B cell (primary cell): ENCODE measurements around the gene LRRC61. TPM values are rescaled to one million over a fixed set of nuclear protein-coding genes. Genes with fewer than 3 reads are reported as not detected.
"Not testable (repeated sequence)": the region's sequence is repeated elsewhere in the genome, so short reads cannot be mapped to it uniquely, and the experiment has no call there.

Experiments used
- ATAC-seq: fragments of 200-7000 bp; cut with Tn5 transposase; one replicate; pipeline ENCODE4 v1.10.0; 2021; ENCODE audit warnings: low read depth, mild to moderate bottlenecking, moderate number of reproducible peaks, moderate library complexity
- CTCF ChIA-PET: fragments of 350-600 bp; sonication (Branson Sonifier 250); formaldehyde crosslinking; loops from one replicate; lab custom pipeline; 2021; ENCODE audit warnings: antibody characterized with exemption, inconsistent platforms; lab: Charles Lee
- POLR2A ChIA-PET: fragments of 350-600 bp; sonication (Branson Sonifier 250); formaldehyde crosslinking; loops from one replicate; lab custom pipeline; 2021; ENCODE audit warnings: antibody characterized with exemption; lab: Charles Lee
- DNase-seq: peaks from one replicate; pipeline ENCODE4 v3.0.0; 2013
- H2AFZ ChIP-seq: 2 replicates; pipeline ENCODE4 v1.6.1; 2012; ENCODE audit warnings: mild to moderate bottlenecking, low read depth, low read length; ENCODE audit not compliant: insufficient read depth, poor library complexity, severe bottlenecking
- H3K27ac ChIP-seq, 2 donors: 1 replicate in 1 of 2; 2 replicates in 1 of 2; pipeline ENCODE4 v1.5.1; 2012 to 2013; ENCODE audit warnings: low read length in 2 of 2, mild to moderate bottlenecking in 2 of 2, moderate library complexity in 1 of 2
- H3K27me3 ChIP-seq, 4 experiments: fragments of 200-600 bp in 1 of 4; sonication (generic) in 1 of 4; replicated peaks in 1 of 4; 1 replicate in 2 of 4; 2 replicates in 2 of 4; pipeline versions ENCODE4 v1.6.1 to v1.7.0; 2013 to 2016; ENCODE audit warnings: low read length in 3 of 4, mild to moderate bottlenecking in 2 of 4, mixed read lengths in 1 of 4, moderate library complexity in 1 of 4; ENCODE audit not compliant: insufficient read depth in 4 of 4, control insufficient read depth in 3 of 4; ENCODE audit errors: control extremely low read depth in 1 of 4
- H3K36me3 ChIP-seq, 2 experiments: replicated peaks in 1 of 2; 1 replicate in 1 of 2; 2 replicates in 1 of 2; pipeline versions ENCODE4 v1.6.1 to v1.7.1; 2013; ENCODE audit warnings: low read length in 1 of 2; ENCODE audit not compliant: insufficient read depth in 2 of 2, control insufficient read depth in 1 of 2; ENCODE audit errors: control extremely low read depth in 1 of 2, extremely low read depth in 1 of 2
- H3K4me1 ChIP-seq, 2 donors: fragments of 200-600 bp in 1 of 2; sonication (generic) in 1 of 2; 1 replicate in 1 of 2; 2 replicates in 1 of 2; pipeline versions ENCODE4 v1.5.1 to v1.6.1; 2013 to 2017; ENCODE audit warnings: low read length in 2 of 2; ENCODE audit not compliant: control insufficient read depth in 2 of 2, insufficient read depth in 2 of 2
- H3K4me2 ChIP-seq: replicated peaks from 2 replicates; pipeline ENCODE3; 2012; ENCODE audit warnings: mild to moderate bottlenecking, low read depth, low read length; ENCODE audit not compliant: poor library complexity, severe bottlenecking
- H3K4me3 ChIP-seq, 5 experiments: fragments of 200-600 bp in 1 of 5; sonication (generic) in 1 of 5; 1 replicate in 3 of 5; 2 replicates in 2 of 5; pipeline versions ENCODE4 v1.5.1 to v1.7.0; 2011 to 2016; ENCODE audit warnings: low read length in 4 of 5, mild to moderate bottlenecking in 4 of 5, low read depth in 2 of 5, control low read depth in 1 of 5, moderate library complexity in 1 of 5; ENCODE audit not compliant: insufficient read depth in 1 of 5; ENCODE audit errors: control extremely low read depth in 1 of 5, extremely low read depth in 1 of 5
- H3K79me2 ChIP-seq: fragments of 200-600 bp; sonication (generic); one replicate; pipeline ENCODE4 v1.6.0; 2016; ENCODE audit warnings: low read length; ENCODE audit not compliant: control insufficient read depth, insufficient read depth
- H3K9ac ChIP-seq: fragments of 200-600 bp; sonication (generic); 2 replicates; pipeline ENCODE4 v1.6.1; 2017; ENCODE audit warnings: mild to moderate bottlenecking, low read length, moderate library complexity
- H3K9me3 ChIP-seq, 3 donors: one replicate each; pipeline versions ENCODE4 v1.6.1 to v1.7.1; 2013; ENCODE audit warnings: low read length in 2 of 3; ENCODE audit not compliant: control insufficient read depth in 2 of 3, insufficient read depth in 1 of 3; ENCODE audit errors: control extremely low read depth in 1 of 3
- H4K20me1 ChIP-seq: 2 replicates; pipeline ENCODE4 v1.6.0; 2012; ENCODE audit warnings: mild to moderate bottlenecking, low read length; ENCODE audit not compliant: insufficient read depth, control insufficient read depth, poor library complexity, severe bottlenecking
- H3K27ac Mint-ChIP-seq: one replicate; pipeline ENCODE4 v1.8.0; 2021; ENCODE audit warnings: mixed read lengths
- H3K27me3 Mint-ChIP-seq: one replicate; pipeline ENCODE4 v1.8.0; 2021; ENCODE audit warnings: mixed read lengths
- H3K4me1 Mint-ChIP-seq: one replicate; pipeline ENCODE4 v1.8.0; 2021; ENCODE audit warnings: mixed read lengths
- H3K4me3 Mint-ChIP-seq: one replicate; pipeline ENCODE4 v1.8.0; 2021; ENCODE audit warnings: mixed read lengths
- H3K9me3 Mint-ChIP-seq: one replicate; pipeline ENCODE4 v1.8.0; 2022; ENCODE audit warnings: mixed read lengths; ENCODE audit not compliant: insufficient read depth
- CTCF ChIP-seq: fragments of 200-600 bp; IDR thresholded peaks from one replicate; pipeline ENCODE4 v1.8.0; 2022; ENCODE audit warnings: antibody characterized with exemption, mild to moderate bottlenecking
- EZH2 ChIP-seq: IDR thresholded peaks from 2 replicates; pipeline ENCODE4 v1.6.1; 2012; ENCODE audit warnings: borderline replicate concordance, low read depth, mild to moderate bottlenecking, moderate library complexity, low read length; ENCODE audit not compliant: insufficient read depth, poor library complexity, severe bottlenecking
- WGBS: methylation state at CpG from one replicate; pipeline ENCODE4 v1.1.5; 2013; ENCODE audit warnings: missing lambda C conversion rate; ENCODE audit not compliant: insufficient coverage; 5-methylcytosine and 5-hydroxymethylcytosine counted together
- intact Hi-C: fragments of 100-400 bp; cut with micrococcal nuclease; formaldehyde crosslinking; loops from one replicate; pipeline ENCODE4 v1.10.0; 2022
- polyA plus RNA-seq: library from polyadenylated mRNA; depleted of rRNA; stranded (reverse); fragments of >200 nt; gene quantifications from 2 replicates; pipeline ENCODE4 v1.2.3, GENCODE V29; 2012
- total RNA-seq, 2 donors: library from RNA; stranded (reverse); fragments of 120-200 nt in 1 of 2; gene quantifications; 1 replicate in 1 of 2; 2 replicates in 1 of 2; pipeline versions ENCODE4 v1.2.3 to v1.2.4, GENCODE V29; 2013 to 2022

Gene LRRC61
- total and polyA plus RNA-seq, 2 donors (not counting 1 experiment from before 2014, with no cell fraction given): 12.8 to 12.9 TPM

GRCh38 chr7:150305903-150306284 is 17.3 kb upstream of the LRRC61 start:
- H3K9me3 Mint-ChIP-seq, H3K4me3 Mint-ChIP-seq, H3K79me2 ChIP-seq, H3K27ac Mint-ChIP-seq, ATAC-seq, POLR2A ChIA-PET, intact Hi-C loops, H3K4me2 ChIP-seq, H3K9me3 ChIP-seq, H3K27me3 Mint-ChIP-seq, H3K4me1 Mint-ChIP-seq, H3K36me3 ChIP-seq, H3K4me3 ChIP-seq, DNase-seq, H3K4me1 ChIP-seq, CTCF ChIA-PET, H2AFZ ChIP-seq, H3K27ac ChIP-seq, H3K9ac ChIP-seq, H4K20me1 ChIP-seq, H3K27me3 ChIP-seq: not testable (repeated sequence)
- WGBS: no CpG with 5 or more reads among the region's 2 CpGs

- H3K4me3 ChIP-seq, H3K9me3 Mint-ChIP-seq, H3K27me3 Mint-ChIP-seq, H3K36me3 ChIP-seq, H3K4me1 ChIP-seq, H3K27ac ChIP-seq, ATAC-seq, H3K79me2 ChIP-seq, H3K4me1 Mint-ChIP-seq, CTCF ChIA-PET, H3K4me2 ChIP-seq, DNase-seq, H3K27ac Mint-ChIP-seq, H3K4me3 Mint-ChIP-seq, H3K9ac ChIP-seq, POLR2A ChIA-PET, intact Hi-C loops, H2AFZ ChIP-seq, H3K27me3 ChIP-seq, H3K9me3 ChIP-seq, H4K20me1 ChIP-seq: not testable (repeated sequence)
- WGBS: no CpG with 5 or more reads among the region's 5 CpGs
These were observed 16.8 kb upstream of the LRRC61 start for GRCh38 chr7:150306377-150306776.

GRCh38 chr7:150307129-150307528 is 16.0 kb upstream of the LRRC61 start:
- WGBS: 94% methylated on average over 1 of the region's 3 CpGs
- Histone ChIP-seq H2AFZ (no peak overlapping the region), H3K79me2 (peaks cover 5% of the 10 kb centered on the region), H4K20me1 (no peaks in the 10 kb centered on the region), H3K9ac (no peak overlapping the region), H3K4me2 (no peak overlapping the region), H3K4me3 (no peak overlapping the region), H3K36me3 (no peaks in the 10 kb centered on the region), H3K27ac (no peak overlapping the region), H3K9me3 (no peaks in the 10 kb centered on the region), H3K27me3 (no peaks in the 10 kb centered on the region), H3K4me1 (no peaks in the 10 kb centered on the region)
- Mint-ChIP-seq H3K4me3 (no peak overlapping the region), H3K27me3 (no peaks in the 10 kb centered on the region), H3K9me3 (no peaks in the 10 kb centered on the region), H3K27ac (no peak overlapping the region), H3K4me1 (no peaks in the 10 kb centered on the region)
- POLR2A ChIA-PET: no interaction called here
- CTCF ChIA-PET: no interaction called here
- no peak for TF ChIP-seq CTCF
- no peak for TF ChIP-seq EZH2
- intact Hi-C loops: no loop called here
- ATAC-seq (no peak), DNase-seq (no peak)
